OCI-LY3 (cell line): ENCODE results near the gene LDLRAD4.

Experiments
- H2AFZ ChIP-seq: fragments of 200-600, 300-600 bp; shearing (Covaris generic); 2 replicates; pipeline ENCODE4 v1.6.0; 2014; ENCODE audit warnings: antibody characterized with exemption, low read depth, low read length
- H3K27ac ChIP-seq: fragments of 200-600, 300-600 bp; sonication (generic); 2 replicates; pipeline ENCODE4 v1.5.1; 2014; ENCODE audit warnings: mild to moderate bottlenecking, low read length, moderate library complexity, mixed read lengths
- H3K27me3 ChIP-seq: fragments of 200-600, 300-600 bp; sonication (generic); 2 replicates; pipeline ENCODE4 v1.6.1; 2014; ENCODE audit warnings: low read depth, low read length, mixed read lengths
- H3K36me3 ChIP-seq: fragments of 200-600, 300-600 bp; sonication (generic); replicated peaks from 2 replicates; pipeline ENCODE3; 2014; ENCODE audit warnings: low read depth, low read length, mixed read lengths
- H3K4me1 ChIP-seq: fragments of 300-600, 200-600 bp; sonication (generic); 2 replicates; pipeline ENCODE4 v1.6.1; 2014; ENCODE audit warnings: low read length, mixed read lengths
- H3K4me2 ChIP-seq: fragments of 200-600, 300-600 bp; sonication (generic); 2 replicates; pipeline ENCODE4 v1.6.1; 2014; ENCODE audit warnings: low read length, mixed read lengths
- H3K4me3 ChIP-seq: fragments of 300-600, 200-600 bp; sonication (generic); 2 replicates; pipeline ENCODE4 v1.5.1; 2014; ENCODE audit warnings: antibody characterized with exemption, mild to moderate bottlenecking, low read length, moderate library complexity
- H3K79me2 ChIP-seq: fragments of 300-600, 200-600 bp; shearing (Covaris generic); 2 replicates; pipeline ENCODE4 v1.6.1; 2014; ENCODE audit warnings: mild to moderate bottlenecking, low read length, mixed read lengths
- H3K9ac ChIP-seq: fragments of 300-600, 200-600 bp; shearing (Covaris generic); 2 replicates; pipeline ENCODE4 v1.6.0; 2014; ENCODE audit warnings: mild to moderate bottlenecking, low read length, moderate library complexity
- H3K9me3 ChIP-seq: fragments of 200-600, 300-600 bp; shearing (Covaris generic); 2 replicates; pipeline ENCODE4 v1.6.1; 2014; ENCODE audit warnings: low read length, mixed read lengths; ENCODE audit not compliant: insufficient read depth
- H4K20me1 ChIP-seq: fragments of 200-600, 300-600 bp; sonication (generic); 2 replicates; pipeline ENCODE4 v1.6.1; 2016; ENCODE audit warnings: low read length, mixed read lengths; ENCODE audit not compliant: insufficient read depth
- EZH2phosphoT487 ChIP-seq: fragments of 200-600 bp; shearing (Covaris generic); IDR thresholded peaks from 2 replicates; pipeline ENCODE4 v1.6.1; 2018; ENCODE audit warnings: antibody characterized with exemption, mixed run types, low read depth
- TF ChIP-seq, protein P1 (sequence below): fragments of 200-600, 300-600 bp; sonication (generic); IDR thresholded peaks from 2 replicates; pipeline ENCODE4 v1.5.1; 2014; ENCODE audit warnings: antibody characterized with exemption, low read length, low read depth

Gene LDLRAD4

DNA sequence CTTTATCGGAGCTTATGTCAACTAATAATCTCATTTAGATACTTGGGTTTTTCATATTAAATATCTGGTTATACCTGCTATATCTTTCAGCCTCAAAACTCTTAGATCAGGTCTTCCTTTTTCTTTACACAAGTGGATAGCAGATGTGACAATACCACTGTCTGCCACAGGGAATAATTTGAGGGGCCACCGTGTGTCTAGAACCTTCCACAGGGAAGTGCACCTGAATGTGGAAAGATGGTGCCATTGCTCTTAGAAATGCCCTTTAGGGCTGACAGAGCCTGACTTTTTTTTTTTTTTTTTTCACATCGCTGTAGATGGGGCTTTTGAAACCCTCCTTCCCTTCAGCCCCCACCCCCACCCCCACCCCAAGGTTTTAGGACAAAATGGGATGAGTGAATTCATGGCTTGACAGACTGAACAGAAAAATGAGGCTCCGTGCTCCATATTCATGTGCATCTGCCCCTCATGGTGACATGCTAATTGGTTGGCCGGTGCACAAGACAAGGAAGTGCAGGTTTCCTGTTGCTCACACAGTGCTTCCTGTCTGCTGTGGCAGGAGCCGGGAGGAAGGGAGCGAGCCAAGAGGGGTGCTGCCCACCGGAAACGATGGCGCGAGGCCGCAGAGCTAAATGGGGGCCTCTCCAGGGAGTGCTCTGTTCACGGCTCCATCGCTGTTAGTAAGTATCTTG lies 246.0 kb downstream of the LDLRAD4 start:
- Histone ChIP-seq H3K79me2 (no peaks in the 10 kb centered on the region), H3K36me3 (no peaks in the 10 kb centered on the region), H3K4me1 (peaks cover 5% of the 10 kb centered on the region; the same call in 1 of the 2 replicates), H3K9ac (peak overlapping the region; percentile 12; the same call in 1 of the 2 replicates), H3K27ac (no peak overlapping the region), H3K27me3 (peaks cover 7% of the 10 kb centered on the region; the same call in 1 of the 2 replicates), H2AFZ (peak overlapping the region; percentile 92; the same call in 1 of the 2 replicates), H3K9me3 (no peaks in the 10 kb centered on the region), H3K4me2 (peak overlapping the region; percentile 70), H3K4me3 (peak overlapping the region; percentile 55), H4K20me1 (no peaks in the 10 kb centered on the region)
- TF ChIP-seq, protein P1, sequence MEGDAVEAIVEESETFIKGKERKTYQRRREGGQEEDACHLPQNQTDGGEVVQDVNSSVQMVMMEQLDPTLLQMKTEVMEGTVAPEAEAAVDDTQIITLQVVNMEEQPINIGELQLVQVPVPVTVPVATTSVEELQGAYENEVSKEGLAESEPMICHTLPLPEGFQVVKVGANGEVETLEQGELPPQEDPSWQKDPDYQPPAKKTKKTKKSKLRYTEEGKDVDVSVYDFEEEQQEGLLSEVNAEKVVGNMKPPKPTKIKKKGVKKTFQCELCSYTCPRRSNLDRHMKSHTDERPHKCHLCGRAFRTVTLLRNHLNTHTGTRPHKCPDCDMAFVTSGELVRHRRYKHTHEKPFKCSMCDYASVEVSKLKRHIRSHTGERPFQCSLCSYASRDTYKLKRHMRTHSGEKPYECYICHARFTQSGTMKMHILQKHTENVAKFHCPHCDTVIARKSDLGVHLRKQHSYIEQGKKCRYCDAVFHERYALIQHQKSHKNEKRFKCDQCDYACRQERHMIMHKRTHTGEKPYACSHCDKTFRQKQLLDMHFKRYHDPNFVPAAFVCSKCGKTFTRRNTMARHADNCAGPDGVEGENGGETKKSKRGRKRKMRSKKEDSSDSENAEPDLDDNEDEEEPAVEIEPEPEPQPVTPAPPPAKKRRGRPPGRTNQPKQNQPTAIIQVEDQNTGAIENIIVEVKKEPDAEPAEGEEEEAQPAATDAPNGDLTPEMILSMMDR = no peak
- TF ChIP-seq EZH2phosphoT487 = no peak

GRCh38 chr18:13465124-13465446 lies 246.5 kb downstream of the LDLRAD4 start:
- TF ChIP-seq, protein P1 = no peak
- no peak for TF ChIP-seq EZH2phosphoT487
- Histone ChIP-seq H3K9ac (peak overlapping the region; percentile 12; the same call in 1 of the 2 replicates), H3K79me2 (no peaks in the 10 kb centered on the region), H4K20me1 (no peaks in the 10 kb centered on the region), H3K9me3 (no peaks in the 10 kb centered on the region), H3K4me1 (peaks cover 5% of the 10 kb centered on the region; the same call in 1 of the 2 replicates), H3K27ac (no peak overlapping the region), H3K27me3 (peaks cover 7% of the 10 kb centered on the region; the same call in 1 of the 2 replicates), H3K4me3 (peak overlapping the region; percentile 55), H3K4me2 (peak overlapping the region; percentile 70), H3K36me3 (no peaks in the 10 kb centered on the region), H2AFZ (peak overlapping the region; percentile 92)

DNA sequence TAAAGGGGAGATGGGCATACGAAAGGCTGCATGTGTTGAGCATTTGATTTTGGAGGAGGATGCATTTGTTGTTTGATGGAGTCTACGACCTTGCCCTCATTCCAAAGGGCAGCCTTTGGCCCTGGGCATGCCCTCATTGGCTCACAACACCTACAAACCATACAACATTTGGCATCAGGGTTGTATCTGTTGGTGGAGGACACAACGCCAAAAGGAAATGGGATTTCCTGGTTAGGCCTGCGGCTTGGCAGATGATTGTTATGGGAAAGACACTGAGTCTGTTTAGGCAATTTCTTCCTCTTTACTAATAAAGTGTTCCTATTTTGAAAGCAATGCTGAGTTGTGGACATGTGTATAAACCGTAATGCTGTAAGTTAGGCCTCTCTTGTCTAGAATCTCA lies 246.9 kb downstream of the LDLRAD4 start:
- Histone ChIP-seq H3K4me2 (peak overlapping the region; percentile 70), H2AFZ (peak overlapping the region; percentile 92), H3K4me3 (peak overlapping the region; percentile 55), H3K79me2 (no peaks in the 10 kb centered on the region), H3K4me1 (peaks cover 5% of the 10 kb centered on the region; the same call in 1 of the 2 replicates), H3K36me3 (no peaks in the 10 kb centered on the region), H3K27ac (no peak overlapping the region), H3K27me3 (peaks cover 7% of the 10 kb centered on the region; the same call in 1 of the 2 replicates), H3K9me3 (no peaks in the 10 kb centered on the region), H4K20me1 (no peaks in the 10 kb centered on the region), H3K9ac (no peak overlapping the region)
- TF ChIP-seq EZH2phosphoT487 = no peak
- TF ChIP-seq, protein P1 = no peak

- H3K27ac ChIP-seq = no peak overlapping the region
- H3K27me3 ChIP-seq = no peaks in the 10 kb centered on the region
- no peak overlapping the region for H2AFZ ChIP-seq
- TF ChIP-seq EZH2phosphoT487 = no peak
- TF ChIP-seq, protein P1 = no peak
- H3K4me1 ChIP-seq = no peaks in the 10 kb centered on the region
- no peak overlapping the region for H3K4me3 ChIP-seq
- no peaks in the 10 kb centered on the region for H4K20me1 ChIP-seq
- no peaks in the 10 kb centered on the region for H3K9me3 ChIP-seq
- H3K36me3 ChIP-seq = no peaks in the 10 kb centered on the region
- no peaks in the 10 kb centered on the region for H3K79me2 ChIP-seq
- H3K9ac ChIP-seq = no peak overlapping the region
- no peak overlapping the region for H3K4me2 ChIP-seq
Measured at GRCh38 chr18:13470516-13471197, 252.1 kb downstream of the LDLRAD4 start.
